ENCODE results near the gene AKT3.

- TF ChIP-seq ZNF114 (CRISPR knock-in tag; IDR thresholded peaks at IDR 0.05) = no peak
- TF ChIP-seq, protein P1, sequence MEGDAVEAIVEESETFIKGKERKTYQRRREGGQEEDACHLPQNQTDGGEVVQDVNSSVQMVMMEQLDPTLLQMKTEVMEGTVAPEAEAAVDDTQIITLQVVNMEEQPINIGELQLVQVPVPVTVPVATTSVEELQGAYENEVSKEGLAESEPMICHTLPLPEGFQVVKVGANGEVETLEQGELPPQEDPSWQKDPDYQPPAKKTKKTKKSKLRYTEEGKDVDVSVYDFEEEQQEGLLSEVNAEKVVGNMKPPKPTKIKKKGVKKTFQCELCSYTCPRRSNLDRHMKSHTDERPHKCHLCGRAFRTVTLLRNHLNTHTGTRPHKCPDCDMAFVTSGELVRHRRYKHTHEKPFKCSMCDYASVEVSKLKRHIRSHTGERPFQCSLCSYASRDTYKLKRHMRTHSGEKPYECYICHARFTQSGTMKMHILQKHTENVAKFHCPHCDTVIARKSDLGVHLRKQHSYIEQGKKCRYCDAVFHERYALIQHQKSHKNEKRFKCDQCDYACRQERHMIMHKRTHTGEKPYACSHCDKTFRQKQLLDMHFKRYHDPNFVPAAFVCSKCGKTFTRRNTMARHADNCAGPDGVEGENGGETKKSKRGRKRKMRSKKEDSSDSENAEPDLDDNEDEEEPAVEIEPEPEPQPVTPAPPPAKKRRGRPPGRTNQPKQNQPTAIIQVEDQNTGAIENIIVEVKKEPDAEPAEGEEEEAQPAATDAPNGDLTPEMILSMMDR (conservative IDR thresholded peaks at IDR 0.05; ENCODE audit: low read depth in 2 of 2) = no peak
- TF ChIP-seq EZH2 (IDR thresholded peaks at IDR 0.05; ENCODE audit: low read depth, unreplicated experiment) = no peak
- TF ChIP-seq REST (IDR thresholded peaks at IDR 0.05; ENCODE audit: unreplicated experiment) = no peak
- no peak for TF ChIP-seq POLR2AphosphoS5 (IDR thresholded peaks at IDR 0.05; ENCODE audit: low read depth)
- TF ChIP-seq NANOG (IDR thresholded peaks at IDR 0.05; ENCODE audit: borderline replicate concordance) = no peak
- TF ChIP-seq EZH2phosphoT487 (IDR thresholded peaks at IDR 0.05; ENCODE audit: unreplicated experiment) = no peak
- TF ChIP-seq CREB1 (CRISPR knock-in tag; IDR thresholded peaks at IDR 0.05; ENCODE audit: low read depth) = no peak
- TF ChIP-seq ZNF331 (CRISPR knock-in tag; IDR thresholded peaks at IDR 0.05; ENCODE audit: low read depth) = no peak
- no peak for TF ChIP-seq JUNB (IDR thresholded peaks at IDR 0.05; ENCODE audit: unreplicated experiment)
- TF ChIP-seq, protein P2, sequence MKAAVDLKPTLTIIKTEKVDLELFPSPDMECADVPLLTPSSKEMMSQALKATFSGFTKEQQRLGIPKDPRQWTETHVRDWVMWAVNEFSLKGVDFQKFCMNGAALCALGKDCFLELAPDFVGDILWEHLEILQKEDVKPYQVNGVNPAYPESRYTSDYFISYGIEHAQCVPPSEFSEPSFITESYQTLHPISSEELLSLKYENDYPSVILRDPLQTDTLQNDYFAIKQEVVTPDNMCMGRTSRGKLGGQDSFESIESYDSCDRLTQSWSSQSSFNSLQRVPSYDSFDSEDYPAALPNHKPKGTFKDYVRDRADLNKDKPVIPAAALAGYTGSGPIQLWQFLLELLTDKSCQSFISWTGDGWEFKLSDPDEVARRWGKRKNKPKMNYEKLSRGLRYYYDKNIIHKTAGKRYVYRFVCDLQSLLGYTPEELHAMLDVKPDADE (IDR thresholded peaks at IDR 0.05) = no peak
These were observed 350.8 kb downstream of the AKT3 start for GRCh38 chr1:243499248-243499647.

Measured in GM23338 (cell line).